Activated CD8-positive, alpha-beta memory T cell treated with anti-CD3 and anti-CD28 coated beads, Interleukin-2, amount 50 U/mL, for 1 hour (primary cell): ENCODE measurements around the gene TNFSF8.

Experiments used
- DNase-seq: peaks from one replicate; pipeline ENCODE4 v3.0.0-alpha.2; 2020; ENCODE audit errors: extremely low read depth

TNFSF8 gene

DNA sequence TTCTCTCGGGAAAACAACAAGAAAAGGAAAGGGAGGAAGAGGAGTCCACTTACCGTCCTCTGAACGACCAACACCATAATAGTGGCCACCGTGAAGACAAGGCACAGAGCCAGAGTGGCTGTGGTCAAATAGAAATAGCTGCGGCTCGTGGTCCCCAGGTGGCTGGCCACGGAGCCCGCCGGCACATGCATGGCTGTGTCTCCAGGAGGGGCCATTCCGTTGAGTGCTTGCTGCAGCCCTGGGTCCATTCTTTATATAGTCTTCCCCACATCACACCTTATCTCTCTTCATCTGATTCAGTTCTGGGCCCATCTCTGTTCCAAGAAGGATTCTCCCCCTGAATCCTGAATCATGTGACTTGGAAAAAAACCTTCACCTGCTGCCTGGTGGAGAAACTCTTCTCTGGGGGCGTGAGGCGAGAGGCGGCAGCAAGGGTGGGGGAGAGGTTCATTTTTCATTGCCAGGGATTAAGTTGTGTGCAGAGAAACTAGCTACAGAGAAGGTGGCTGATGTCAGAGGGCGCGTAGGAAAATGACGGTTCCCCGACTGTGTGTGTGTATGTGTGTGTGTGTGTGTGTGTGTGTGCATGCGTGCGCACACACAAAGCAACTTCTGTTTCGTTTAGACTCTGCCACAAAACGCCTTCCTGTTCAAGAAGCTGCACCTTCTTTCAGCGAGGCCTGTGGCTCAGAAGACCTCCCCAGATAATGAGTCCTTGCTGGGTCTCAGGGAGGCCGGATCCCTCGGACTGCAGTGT lies at the start of gene TNFSF8:
Gene TNFSF8 (minus strand): TSS at position 536 of the 757 bp plus-strand sequence. CDS start 288 bp downstream, at position 248.
- DNase-seq, result peak; percentile 64

DNA sequence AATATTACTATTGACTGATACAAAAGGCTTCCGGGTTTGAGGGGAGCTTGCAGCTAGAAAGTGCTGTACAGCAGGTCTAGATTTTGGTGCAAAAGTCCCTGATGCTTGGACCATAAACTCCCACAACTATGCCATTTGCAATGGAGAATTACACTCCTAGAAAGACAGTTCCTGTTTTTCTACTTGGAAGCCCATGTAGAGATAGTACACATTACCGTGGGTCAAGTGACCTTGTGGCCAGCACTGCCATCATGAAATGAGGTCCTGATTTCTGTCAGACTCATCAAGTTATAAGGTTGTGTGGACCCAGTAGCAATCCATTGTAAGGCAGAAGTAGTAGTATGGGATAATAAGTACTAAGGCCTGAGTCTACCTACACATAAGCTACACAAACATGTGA lies 42.8 kb upstream of the TNFSF8 start:
- no peak for DNase-seq

GRCh38 chr9:114972510-114973136 lies 42.2 kb upstream of the TNFSF8 start:
- no peak for DNase-seq

DNA sequence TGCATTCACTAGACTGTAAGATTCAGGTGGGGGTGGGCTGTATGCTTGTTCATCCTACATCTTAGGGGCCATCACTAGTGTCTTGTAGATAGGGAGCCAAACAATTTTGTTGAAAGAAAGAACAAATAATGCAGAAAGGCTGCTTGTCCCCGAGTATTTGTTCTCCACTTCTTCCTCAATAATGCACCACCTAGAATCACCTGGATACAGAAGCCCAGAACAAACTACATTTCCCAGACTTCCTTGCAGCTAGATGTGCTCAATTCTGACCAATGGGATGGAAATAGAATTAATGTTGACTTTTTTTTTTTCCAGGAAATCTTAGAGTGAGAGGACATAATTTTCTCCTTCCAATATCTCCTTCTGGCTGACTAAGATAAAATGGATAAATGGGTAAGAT lies 38.9 kb upstream of the TNFSF8 start:
- DNase-seq, result no peak

DNA sequence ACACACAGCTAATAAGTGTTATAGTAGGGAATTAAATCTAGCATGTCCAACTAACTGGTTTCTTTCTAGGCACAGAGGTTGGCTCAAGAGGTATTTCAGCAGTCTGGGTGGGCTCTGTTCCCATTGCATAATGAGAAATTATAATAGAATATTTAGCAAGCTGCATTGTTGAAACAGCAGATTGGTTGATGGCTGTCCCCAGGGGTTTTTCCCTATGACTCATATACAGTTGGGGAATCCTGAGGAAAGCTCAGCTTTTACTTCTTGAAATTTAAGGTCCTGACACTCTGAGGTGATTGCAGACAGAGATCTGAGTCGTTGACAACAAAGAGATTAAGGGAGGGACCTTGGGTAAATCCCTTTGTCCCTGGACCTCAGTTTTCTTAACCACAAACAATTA lies 38.3 kb upstream of the TNFSF8 start:
- no peak for DNase-seq

DNA sequence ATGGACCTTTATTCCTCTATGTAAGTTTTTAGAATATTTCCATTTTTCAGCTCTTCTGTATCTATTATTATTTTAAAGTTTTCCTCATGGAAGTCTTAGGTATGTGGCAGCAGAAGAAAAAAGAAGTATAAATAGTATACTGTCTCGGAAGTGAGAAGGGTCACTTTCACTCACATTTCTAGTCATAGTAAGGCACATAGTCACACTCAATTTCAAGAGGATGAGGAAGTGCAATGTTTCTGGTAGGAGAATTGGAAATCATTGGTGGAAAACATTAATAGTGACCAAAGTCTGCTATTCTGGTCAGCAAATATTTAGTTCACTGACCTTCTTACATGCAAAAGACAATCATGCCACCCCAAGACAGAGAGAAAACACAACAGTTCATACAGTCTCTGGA lies 35.2 kb upstream of the TNFSF8 start:
- DNase-seq, result no peak

- DNase-seq, result no peak
Measured at GRCh38 chr9:114962809-114963208, 32.4 kb upstream of the TNFSF8 start.

GRCh38 chr9:114960276-114960675 lies 29.9 kb upstream of the TNFSF8 start:
- DNase-seq, result no peak

DNA sequence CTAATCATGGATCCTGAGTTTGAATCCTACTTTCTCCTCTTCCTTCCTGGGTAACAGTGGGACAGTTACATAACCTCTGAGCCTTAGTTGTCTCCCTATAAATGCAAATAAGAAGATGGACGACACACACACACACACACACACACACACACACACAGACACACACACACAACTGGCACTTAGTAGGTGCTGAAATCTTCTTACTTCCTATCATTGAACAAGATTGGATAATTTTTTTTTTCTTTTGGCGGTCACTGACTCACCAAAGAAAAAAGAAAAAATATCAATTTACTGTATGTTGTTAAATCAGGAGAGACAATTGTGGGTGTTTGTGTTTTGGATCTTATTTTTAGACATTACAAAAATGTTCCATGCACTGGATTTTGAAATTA lies 28.4 kb upstream of the TNFSF8 start:
- DNase-seq, result no peak

DNA sequence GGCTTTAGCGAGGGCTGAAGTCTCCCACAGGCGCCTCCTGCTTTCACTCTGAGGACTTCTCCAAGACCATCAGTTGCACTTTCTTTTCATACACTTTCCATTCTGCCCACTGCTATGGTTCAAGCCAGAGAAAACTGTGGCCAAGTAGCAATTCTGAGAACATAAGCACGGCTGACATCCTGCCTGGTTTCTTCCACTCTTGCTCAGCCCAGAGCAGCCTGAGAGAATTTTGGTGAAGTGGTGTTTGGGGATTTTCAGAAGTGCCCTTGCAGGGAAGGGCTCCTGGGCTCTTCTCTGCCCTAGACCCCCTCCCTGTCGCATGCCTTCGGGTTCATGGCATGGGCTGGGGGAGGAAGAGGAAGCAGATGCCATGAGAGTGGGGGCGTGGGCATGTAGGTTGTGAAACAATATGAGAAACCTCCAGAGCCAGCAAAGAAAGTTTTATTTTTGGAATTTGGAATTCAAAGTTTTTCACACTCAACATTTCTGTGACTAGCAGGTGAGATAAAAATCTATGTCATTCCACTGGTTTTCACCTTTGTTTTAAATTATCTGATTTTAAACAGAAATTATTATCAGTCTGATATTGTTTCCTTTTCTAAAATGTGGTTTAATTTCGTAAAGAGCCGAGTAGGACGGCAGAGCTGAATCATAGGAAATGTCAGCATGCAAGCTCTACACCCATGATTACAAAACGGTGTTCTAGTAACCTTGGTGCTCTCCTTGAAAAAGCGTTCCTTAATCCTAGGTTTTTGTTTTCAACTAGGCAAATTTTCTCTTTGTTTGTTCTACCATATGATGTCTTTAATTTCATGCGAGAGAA lies 27.8 kb upstream of the TNFSF8 start:
- no peak for DNase-seq

DNA sequence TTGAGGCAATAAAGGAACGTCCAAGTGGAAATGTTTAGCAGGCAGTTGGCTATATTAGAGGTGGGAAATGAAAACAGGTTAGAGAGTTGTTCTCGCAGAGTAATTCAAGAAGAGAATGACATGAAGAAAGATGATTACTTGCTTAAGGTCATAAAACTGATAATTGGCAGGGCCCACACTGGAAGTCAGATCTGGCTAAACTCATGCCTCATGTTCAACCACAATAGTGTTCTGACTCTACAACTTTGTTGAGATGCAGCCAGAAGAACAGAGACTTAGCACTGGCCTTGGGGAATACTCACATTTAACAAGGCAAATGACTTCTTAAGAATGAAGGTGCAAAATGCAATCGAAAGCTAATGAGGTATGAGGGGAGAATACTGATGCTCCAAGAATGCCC lies 27.2 kb upstream of the TNFSF8 start:
- DNase-seq, result no peak

GRCh38 chr9:114954956-114955582 lies 24.7 kb upstream of the TNFSF8 start:
- no peak for DNase-seq

GRCh38 chr9:114953959-114954358 lies 23.6 kb upstream of the TNFSF8 start:
- no peak for DNase-seq

GRCh38 chr9:114953046-114953445 lies 22.7 kb upstream of the TNFSF8 start:
- DNase-seq, result no peak

DNA sequence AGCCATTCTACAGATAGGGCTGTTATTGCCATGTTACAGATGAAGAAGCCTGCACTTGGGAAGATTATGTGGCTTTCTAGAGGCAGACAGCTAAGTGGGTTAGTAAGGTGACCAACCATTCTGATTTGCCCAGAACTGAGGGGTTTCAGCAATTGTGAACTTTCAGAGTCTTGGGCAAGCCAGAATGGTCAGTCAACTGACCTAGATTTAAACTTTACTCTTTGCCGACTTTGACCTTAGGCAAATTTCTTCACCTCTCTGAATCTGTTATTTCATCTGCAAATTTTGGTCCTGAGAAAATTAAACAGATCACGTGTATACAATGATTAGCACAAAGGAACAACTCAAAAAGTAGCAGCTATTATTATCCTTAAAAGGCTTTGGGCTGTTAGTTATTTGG lies 20.4 kb upstream of the TNFSF8 start:
- DNase-seq, result no peak

- no peak for DNase-seq
Measured at GRCh38 chr9:114947058-114947457, 16.7 kb upstream of the TNFSF8 start.

DNA sequence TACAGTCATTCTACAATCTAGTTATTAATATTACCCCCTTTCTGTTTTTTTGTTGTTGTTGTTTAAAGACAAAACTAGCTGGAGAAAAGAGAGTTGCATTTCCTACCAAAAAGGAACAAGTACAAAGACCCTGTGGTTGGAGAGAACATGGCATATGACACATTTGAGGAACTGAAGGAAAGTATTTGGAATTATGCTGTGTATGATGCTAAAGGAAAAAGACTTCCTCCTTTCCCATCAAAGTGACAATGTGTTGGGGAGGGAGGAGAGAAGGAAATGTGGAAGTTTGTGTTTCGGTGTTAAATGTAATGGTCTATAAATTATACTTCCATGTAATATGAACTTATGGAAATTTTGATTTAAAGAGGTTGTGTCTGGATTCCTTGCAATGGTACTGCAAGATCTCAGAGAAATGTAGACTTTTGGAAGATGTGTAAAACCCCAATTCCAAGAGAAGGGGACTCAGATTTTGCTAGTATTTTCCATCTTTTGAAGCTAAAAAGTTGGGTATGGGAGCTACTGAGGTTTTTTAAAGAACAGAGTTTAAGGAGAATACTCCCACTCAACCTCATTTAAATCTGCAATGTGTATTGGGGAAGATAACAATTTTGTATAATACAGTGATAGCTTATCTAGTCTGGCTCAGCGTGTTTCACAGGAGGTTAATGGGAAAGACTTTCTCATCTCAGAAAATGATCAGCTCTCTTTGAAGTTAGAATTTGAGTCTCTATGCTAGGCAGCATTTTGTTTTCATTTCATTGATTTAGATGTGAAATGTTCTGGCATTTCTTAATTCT lies 15.4 kb upstream of the TNFSF8 start:
- no peak for DNase-seq

DNA sequence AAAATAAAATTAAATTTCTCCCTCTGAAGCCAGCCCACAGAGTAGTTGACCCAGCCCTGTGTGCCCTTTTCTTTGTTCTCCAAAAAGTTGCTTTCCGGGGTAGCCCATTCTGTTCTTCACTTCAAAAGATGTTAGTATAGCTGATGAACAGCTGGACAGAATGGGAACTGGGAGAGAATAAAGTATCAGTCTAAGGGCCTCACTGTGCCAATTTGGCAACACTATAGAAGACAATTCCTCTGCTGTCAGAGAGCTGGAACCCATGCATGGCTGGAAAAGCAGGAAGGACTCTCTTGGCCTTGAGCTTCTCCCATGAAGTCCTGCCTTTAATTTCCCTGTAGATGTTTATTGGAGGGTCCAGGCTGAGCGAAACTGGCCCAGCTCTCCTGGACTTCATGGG lies 11.0 kb upstream of the TNFSF8 start:
- DNase-seq, result no peak

- no peak for DNase-seq
Measured at GRCh38 chr9:114938687-114939575, 8.5 kb upstream of the TNFSF8 start.

- no peak for DNase-seq
Measured at GRCh38 chr9:114937516-114937915, 7.1 kb upstream of the TNFSF8 start.
